Trophoblast cell (in vitro differentiated cells and primary cell): Measurements from ENCODE around the gene ABCB6.

Experiments
- DNase-seq, 2 donors: peaks; one replicate each; pipeline ENCODE4 v3.0.0-alpha.2; 2016
- H2AFZ ChIP-seq: 2 replicates; pipeline ENCODE4 v1.6.1; 2013; ENCODE audit warnings: low read length, moderate library complexity, mild to moderate bottlenecking; ENCODE audit not compliant: insufficient read depth, poor library complexity
- H2AK5ac ChIP-seq: 2 replicates; pipeline ENCODE4 v1.6.1; 2013; ENCODE audit warnings: mild to moderate bottlenecking, low read length
- H2BK120ac ChIP-seq: 2 replicates; pipeline ENCODE4 v1.6.1; 2013; ENCODE audit warnings: low read length, mild to moderate bottlenecking, moderate library complexity; ENCODE audit not compliant: insufficient read depth, poor library complexity
- H2BK12ac ChIP-seq: 2 replicates; pipeline ENCODE4 v1.6.1; 2013; ENCODE audit warnings: mild to moderate bottlenecking, low read length, moderate library complexity
- H2BK5ac ChIP-seq: 2 replicates; pipeline ENCODE4 v1.6.1; 2013; ENCODE audit warnings: low read length, low read depth, moderate library complexity, mild to moderate bottlenecking; ENCODE audit not compliant: poor library complexity
- H3K14ac ChIP-seq: 2 replicates; pipeline ENCODE4 v1.6.1; 2013; ENCODE audit warnings: mild to moderate bottlenecking, low read length
- H3K18ac ChIP-seq: 2 replicates; pipeline ENCODE4 v1.6.1; 2013; ENCODE audit warnings: mild to moderate bottlenecking, low read length
- H3K23ac ChIP-seq: 2 replicates; pipeline ENCODE4 v1.6.1; 2013; ENCODE audit warnings: low read length
- H3K27ac ChIP-seq: 2 replicates; pipeline ENCODE4 v1.5.1; 2013; ENCODE audit warnings: low read depth, mild to moderate bottlenecking, inconsistent platforms, low read length, moderate library complexity
- H3K27me3 ChIP-seq: 2 replicates; pipeline ENCODE4 v1.6.1; 2013; ENCODE audit warnings: inconsistent platforms, mild to moderate bottlenecking, low read length, moderate library complexity; ENCODE audit not compliant: insufficient read depth
- H3K36me3 ChIP-seq, 2 experiments: 1 replicate in 1 of 2; 2 replicates in 1 of 2; pipeline ENCODE4 v1.6.1; 2013; ENCODE audit warnings: low read length in 2 of 2, mild to moderate bottlenecking in 2 of 2, moderate library complexity in 1 of 2; ENCODE audit not compliant: insufficient read depth in 2 of 2, control insufficient read depth in 1 of 2
- H3K4ac ChIP-seq: 2 replicates; pipeline ENCODE4 v1.6.1; 2013; ENCODE audit warnings: low read depth, mild to moderate bottlenecking, low read length, moderate library complexity
- H3K4me1 ChIP-seq, 2 experiments: 1 replicate in 1 of 2; 2 replicates in 1 of 2; pipeline ENCODE4 v1.6.1; 2013; ENCODE audit warnings: low read length in 2 of 2, mild to moderate bottlenecking in 2 of 2, moderate library complexity in 1 of 2; ENCODE audit not compliant: insufficient read depth in 2 of 2, control insufficient read depth in 1 of 2
- H3K4me2 ChIP-seq: 2 replicates; pipeline ENCODE4 v1.6.1; 2013; ENCODE audit warnings: inconsistent platforms, mild to moderate bottlenecking, low read length, moderate library complexity
- H3K4me3 ChIP-seq: 2 replicates; pipeline ENCODE4 v1.5.1; 2013; ENCODE audit warnings: mild to moderate bottlenecking, low read depth, low read length, inconsistent platforms
- H3K79me1 ChIP-seq: one replicate; pipeline ENCODE4 v1.6.1; 2013; ENCODE audit warnings: low read length
- H3K79me2 ChIP-seq: 2 replicates; pipeline ENCODE4 v1.6.1; 2013; ENCODE audit warnings: low read length, mild to moderate bottlenecking; ENCODE audit not compliant: control insufficient read depth, insufficient read depth, poor library complexity
- H3K9ac ChIP-seq: 2 replicates; pipeline ENCODE4 v1.6.1; 2013; ENCODE audit warnings: mild to moderate bottlenecking, low read length
- H3K9me3 ChIP-seq: 2 replicates; pipeline ENCODE4 v1.6.1; 2013; ENCODE audit warnings: low read depth, mild to moderate bottlenecking, control low read depth, inconsistent platforms, low read length; ENCODE audit not compliant: insufficient read depth
- H4K12ac ChIP-seq: 2 replicates; pipeline ENCODE4 v1.6.1; 2013; ENCODE audit warnings: low read depth, mild to moderate bottlenecking, low read length, moderate library complexity
- H4K8ac ChIP-seq: 2 replicates; pipeline ENCODE4 v1.6.1; 2013; ENCODE audit warnings: low read depth, mild to moderate bottlenecking, low read length, moderate library complexity
- H4K91ac ChIP-seq: one replicate; pipeline ENCODE4 v1.6.1; 2013; ENCODE audit warnings: low read depth, mild to moderate bottlenecking, low read length, moderate library complexity
- WGBS: extraction: QIAGEN DNeasy Blood & Tissue Kit; methylation state at CpG from one replicate; pipeline ENCODE4 v1.1.7; 2013; ENCODE audit warnings: missing lambda C conversion rate; ENCODE audit not compliant: insufficient read length, insufficient coverage; ENCODE audit errors: extremely low coverage; 5-methylcytosine and 5-hydroxymethylcytosine counted together

ABCB6 gene

GRCh38 chr2:219206328-219207133 is 12.2 kb downstream of the ABCB6 start, which contains the start of gene ZFAND2B:
TSS of gene ZFAND2B (plus strand) at chr2:219206782. CDS start at chr2:219206988, 206 bp downstream.
- H3K4me1 ChIP-seq: peaks cover 2 to 4% of the 10 kb centered on the region in 2 experiments
- H2AFZ ChIP-seq: peak within 1 kb of the TSS; percentile 92
- peaks cover 31 to 33% of the 10 kb centered on the region in 2 experiments for H3K36me3 ChIP-seq
- H3K27me3 ChIP-seq: no peaks in the 10 kb centered on the region
- H3K4me3 ChIP-seq: peak within 1 kb of the TSS; percentile 92
- H3K4me2 ChIP-seq: peak within 1 kb of the TSS; percentile 98
- H2BK120ac ChIP-seq: peak within 1 kb of the TSS; percentile 88
- H3K14ac ChIP-seq: peak within 1 kb of the TSS; percentile 81
- H3K27ac ChIP-seq: peak within 1 kb of the TSS; percentile 93
- H2BK12ac ChIP-seq: peak within 1 kb of the TSS; percentile 35
- peak within 1 kb of the TSS; percentile 78 for H4K12ac ChIP-seq
- peak within 1 kb of the TSS; percentile 80 for H4K8ac ChIP-seq
- peak within 1 kb of the TSS; percentile 85 for H3K18ac ChIP-seq
- H2BK5ac ChIP-seq: peak within 1 kb of the TSS; percentile 45
- H2AK5ac ChIP-seq: peak within 1 kb of the TSS; percentile 80
- peak; percentile 94 to 98 for DNase-seq
- H3K4ac ChIP-seq: peak within 1 kb of the TSS; percentile 61
- no peaks in the 10 kb centered on the region for H3K9me3 ChIP-seq
- WGBS: no CpG with 5 or more reads among the region's 76 CpGs
- H3K79me1 ChIP-seq: peaks cover 5% of the 10 kb centered on the region
- peaks cover 5% of the 10 kb centered on the region for H3K79me2 ChIP-seq
- peak within 1 kb of the TSS; percentile 87 for H4K91ac ChIP-seq
- H3K23ac ChIP-seq: peak within 1 kb of the TSS; percentile 35
- peak within 1 kb of the TSS; percentile 94 for H3K9ac ChIP-seq

GRCh38 chr2:219205981-219206327 is 12.8 kb downstream of the ABCB6 start:
- WGBS: no CpG with 5 or more reads among the region's 7 CpGs
- Histone ChIP-seq H3K36me3 (peaks cover 29% of the 10 kb centered on the region in 2 experiments), H2BK12ac (no peak overlapping the region), H3K9me3 (no peaks in the 10 kb centered on the region), H3K4me2 (peak overlapping the region; percentile 98), H3K14ac (peak overlapping the region; percentile 57), H2BK5ac (no peak overlapping the region), H3K79me1 (peaks cover 5% of the 10 kb centered on the region), H2AK5ac (no peak overlapping the region), H4K12ac (no peak overlapping the region), H3K27me3 (no peaks in the 10 kb centered on the region), H3K18ac (no peak overlapping the region), H2AFZ (peak overlapping the region; percentile 88), H3K4me1 (peaks cover 2 to 4% of the 10 kb centered on the region in 2 experiments), H3K79me2 (peaks cover 5% of the 10 kb centered on the region), H3K23ac (no peak overlapping the region), H4K8ac (peak overlapping the region; percentile 80), H2BK120ac (no peak overlapping the region), H3K9ac (no peak overlapping the region), H3K4me3 (peak overlapping the region; percentile 76), H3K4ac (no peak overlapping the region), H4K91ac (peak overlapping the region; percentile 2), H3K27ac (no peak overlapping the region)
- no peak for DNase-seq

- Histone ChIP-seq H3K4me2 (no peak overlapping the region), H2AK5ac (no peak overlapping the region), H4K12ac (no peak overlapping the region), H2BK12ac (no peak overlapping the region), H4K8ac (no peak overlapping the region), H3K9ac (no peak overlapping the region), H2BK5ac (no peak overlapping the region), H2BK120ac (no peak overlapping the region), H3K14ac (no peak overlapping the region), H3K9me3 (no peaks in the 10 kb centered on the region), H2AFZ (no peak overlapping the region), H3K27ac (no peak overlapping the region), H3K27me3 (no peaks in the 10 kb centered on the region), H3K4ac (no peak overlapping the region), H3K18ac (no peak overlapping the region), H3K4me1 (peaks cover 2 to 4% of the 10 kb centered on the region in 2 experiments), H3K36me3 (peaks cover 21% of the 10 kb centered on the region in 2 experiments), H4K91ac (no peak overlapping the region), H3K79me2 (peaks cover 5% of the 10 kb centered on the region), H3K4me3 (no peak overlapping the region), H3K23ac (no peak overlapping the region), H3K79me1 (peaks cover 5% of the 10 kb centered on the region)
- WGBS: no CpG with 5 or more reads among the region's 5 CpGs
- no peak for DNase-seq
Measured at GRCh38 chr2:219205165-219205538, 13.6 kb downstream of the ABCB6 start.

GRCh38 chr2:219204425-219205164 is 14.2 kb downstream of the ABCB6 start:
- Histone ChIP-seq H4K12ac (no peak overlapping the region), H3K27me3 (no peaks in the 10 kb centered on the region), H4K91ac (no peak overlapping the region), H4K8ac (no peak overlapping the region), H3K4me2 (no peak overlapping the region), H3K27ac (no peak overlapping the region), H3K36me3 (peaks cover 16 to 17% of the 10 kb centered on the region in 2 experiments), H3K14ac (no peak overlapping the region), H3K9ac (no peak overlapping the region), H2AK5ac (no peak overlapping the region), H3K23ac (no peak overlapping the region), H3K18ac (no peak overlapping the region), H3K4me1 (peaks cover 2 to 4% of the 10 kb centered on the region in 2 experiments), H2AFZ (no peak overlapping the region), H2BK12ac (no peak overlapping the region), H3K9me3 (no peaks in the 10 kb centered on the region), H2BK5ac (no peak overlapping the region), H3K4ac (no peak overlapping the region), H3K4me3 (no peak overlapping the region), H3K79me2 (peaks cover 5% of the 10 kb centered on the region), H3K79me1 (peaks cover 5% of the 10 kb centered on the region), H2BK120ac (no peak overlapping the region)
- no peak for DNase-seq
- WGBS: no CpG with 5 or more reads among the region's 7 CpGs
